GM19324 (cell line): Measurements from ENCODE around the gene GRM8.

Source experiments
- ATAC-seq: cut with Tn5 transposase; IDR thresholded peaks from one replicate; pipeline ENCODE4 v1.9.1; 2021; ENCODE audit warnings: mild to moderate bottlenecking, moderate library complexity; ENCODE audit not compliant: unreplicated experiment, low FRiP score

Gene GRM8

DNA sequence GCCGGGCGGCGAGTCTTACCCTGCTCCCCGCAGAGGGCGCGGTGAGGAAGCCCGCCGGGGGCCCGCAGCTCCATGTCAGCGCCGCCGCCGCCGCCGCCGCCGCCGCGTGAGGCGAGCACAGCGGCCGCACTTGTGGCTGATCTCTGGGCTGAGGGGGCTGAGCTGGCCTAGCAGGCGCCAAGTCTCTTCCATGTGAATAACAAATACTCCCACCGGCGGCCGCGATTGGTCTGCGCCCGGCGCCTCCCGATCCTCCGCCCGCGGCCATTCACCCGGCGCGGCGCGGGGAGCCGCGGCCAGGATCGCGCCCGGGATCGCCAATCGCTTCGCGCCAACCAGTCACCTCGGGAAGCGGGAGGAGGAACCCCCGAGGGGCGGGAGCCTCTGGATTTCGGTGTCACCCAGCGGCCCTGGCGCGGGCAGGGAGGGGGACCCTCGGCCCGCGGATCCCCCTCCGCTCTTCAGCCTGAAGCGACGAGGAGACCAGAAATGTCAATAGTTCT lies at the start of gene GRM8:
Gene GRM8 (minus strand): TSS at position 164 of the 503 bp plus-strand sequence.
- ATAC-seq, result peak; percentile 34

DNA sequence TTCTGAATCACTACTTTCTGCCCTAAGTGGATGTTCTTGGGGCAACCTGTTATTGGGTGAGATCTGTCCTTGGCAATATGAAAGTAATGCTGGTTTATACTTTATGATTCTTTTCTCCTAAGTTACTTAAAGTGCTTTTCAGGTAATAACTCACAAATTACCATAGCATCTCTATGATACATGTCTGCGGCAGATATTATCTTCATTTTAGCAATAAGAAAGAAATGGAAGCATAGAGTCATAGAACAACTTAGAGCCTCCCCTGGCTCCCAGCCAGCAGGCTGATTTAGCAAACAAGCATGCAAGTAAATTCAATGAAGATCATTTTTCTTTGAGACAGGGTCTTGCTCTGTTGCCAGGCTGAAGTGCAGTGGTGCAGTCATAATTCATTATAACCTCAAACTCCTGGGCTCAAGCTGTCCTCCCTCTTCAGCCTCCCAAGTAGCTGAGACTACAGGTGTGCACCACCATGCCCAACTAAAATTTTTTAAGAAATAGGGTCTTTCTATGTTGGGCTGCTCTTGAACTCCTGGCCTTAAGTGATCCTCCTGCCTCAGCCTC lies 38.1 kb upstream of the GRM8 start:
- no peak for ATAC-seq

DNA sequence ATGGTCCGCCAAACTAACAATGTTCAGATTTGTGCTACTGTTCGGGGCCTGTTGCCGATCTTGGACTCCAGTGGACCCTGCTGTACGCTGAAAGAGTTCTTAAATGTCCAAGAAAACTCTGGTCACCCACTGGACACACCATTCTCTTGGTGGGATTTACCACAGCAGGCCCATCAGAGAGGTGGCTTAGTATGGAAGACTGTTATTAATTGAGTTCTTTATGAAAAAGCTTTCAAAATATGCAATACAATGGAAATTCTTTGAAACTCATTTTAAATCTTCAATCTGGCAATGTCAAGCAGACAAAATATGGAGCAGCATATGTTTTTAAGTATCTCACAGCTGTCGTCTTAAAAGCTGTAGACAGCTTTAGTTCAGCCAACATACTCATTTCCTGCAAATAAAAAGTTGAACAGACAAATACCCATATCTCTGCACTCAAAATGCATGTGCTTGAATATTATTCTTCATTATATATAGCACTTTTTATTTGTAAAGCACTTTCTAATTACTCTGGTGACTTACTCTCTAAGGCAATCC lies 37.4 kb upstream of the GRM8 start:
- no peak for ATAC-seq

DNA sequence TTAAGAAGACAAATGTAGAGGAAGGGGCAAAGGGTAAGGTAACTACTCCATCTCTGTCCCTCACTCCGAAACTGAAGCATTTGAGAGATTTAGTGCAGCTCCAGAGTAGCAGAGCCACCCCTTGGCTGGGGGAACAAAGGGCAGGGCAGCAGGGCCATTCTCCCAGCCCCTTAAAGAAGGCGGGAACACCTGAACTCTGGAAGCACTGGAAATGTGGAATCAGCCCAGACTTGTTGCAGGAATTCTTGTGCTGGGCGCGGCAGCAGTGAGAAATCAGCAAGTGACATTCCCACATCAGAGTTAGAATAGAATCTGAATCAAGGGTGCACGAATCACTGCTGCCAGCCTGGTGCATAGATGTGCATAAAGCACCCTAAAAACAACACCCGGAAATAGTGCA lies 34.4 kb upstream of the GRM8 start:
- ATAC-seq, result no peak

DNA sequence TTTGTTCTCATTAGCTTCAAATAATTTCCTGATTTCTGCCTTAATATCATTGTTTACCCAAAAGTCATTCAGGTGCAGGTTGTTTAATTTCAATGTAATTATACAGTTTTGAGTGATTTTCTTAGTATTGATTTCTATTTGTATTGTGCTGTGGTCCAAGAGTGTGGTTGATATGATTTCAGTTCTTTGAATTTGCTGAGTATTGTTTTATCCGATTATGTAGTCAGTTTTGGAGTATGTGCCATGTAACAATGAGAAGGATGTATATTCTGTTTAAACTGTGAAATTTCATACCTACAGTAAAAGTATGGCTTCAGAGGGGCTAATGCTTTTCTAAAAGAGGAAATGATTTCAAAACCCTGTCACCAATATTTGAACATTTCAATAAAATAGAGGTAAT lies 17.4 kb upstream of the GRM8 start:
- no peak for ATAC-seq

DNA sequence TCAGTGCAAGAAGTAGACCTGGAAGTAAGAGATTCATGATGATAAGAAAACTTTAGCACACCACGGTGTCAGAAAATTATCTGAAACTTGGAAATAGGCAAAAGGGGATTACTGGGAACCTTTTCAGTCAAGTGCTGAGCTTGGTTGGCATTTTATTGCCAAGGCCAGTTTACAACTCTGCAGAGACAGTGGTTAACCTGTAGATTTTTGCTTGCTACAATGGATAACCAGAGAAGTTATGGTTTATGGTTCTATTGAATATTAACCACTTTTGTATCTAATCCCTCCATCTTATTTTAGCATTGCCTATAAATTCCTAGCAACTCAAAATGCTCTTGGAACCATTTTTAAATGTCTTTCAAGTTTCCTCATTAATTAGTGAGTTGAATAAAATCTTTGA lies 13.3 kb upstream of the GRM8 start:
- ATAC-seq, result no peak

DNA sequence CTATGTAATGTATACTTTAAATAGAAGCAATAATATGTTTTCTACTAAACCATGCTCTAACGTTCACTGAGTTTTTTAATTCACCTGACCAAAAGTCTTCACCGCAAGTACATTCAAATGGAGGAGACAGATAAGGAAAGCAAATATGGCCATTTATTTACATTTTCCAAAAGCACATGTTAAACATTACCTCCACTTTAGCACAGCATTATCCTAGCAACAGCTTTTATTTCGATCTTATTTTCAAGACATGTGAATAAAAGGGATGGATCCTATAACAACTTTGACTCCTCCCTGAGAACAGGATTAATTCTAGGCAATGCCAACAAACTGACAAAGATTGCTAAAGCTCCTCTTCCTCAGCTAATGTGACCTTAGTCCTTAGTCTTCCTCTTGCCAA lies 11.5 kb upstream of the GRM8 start:
- ATAC-seq, result no peak

DNA sequence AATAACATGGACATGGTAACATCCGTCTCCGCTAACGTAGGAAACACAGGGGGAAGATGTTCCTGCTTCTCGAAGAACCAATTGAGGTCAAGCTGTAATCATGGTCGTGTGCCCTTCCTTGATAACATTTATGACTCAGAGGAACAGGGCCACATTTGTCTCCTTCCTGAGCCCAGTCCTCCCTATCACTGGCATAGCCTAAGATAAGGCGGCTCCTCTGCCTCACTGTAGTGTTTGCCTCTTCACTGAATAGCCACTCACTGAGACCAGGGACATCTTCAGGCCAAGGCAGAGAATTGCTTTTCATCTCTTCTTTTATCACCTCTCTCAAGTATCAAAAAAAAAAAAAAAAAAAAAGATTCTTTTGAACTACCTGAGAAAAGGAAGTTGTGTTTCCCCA lies 5.4 kb upstream of the GRM8 start:
- no peak for ATAC-seq

DNA sequence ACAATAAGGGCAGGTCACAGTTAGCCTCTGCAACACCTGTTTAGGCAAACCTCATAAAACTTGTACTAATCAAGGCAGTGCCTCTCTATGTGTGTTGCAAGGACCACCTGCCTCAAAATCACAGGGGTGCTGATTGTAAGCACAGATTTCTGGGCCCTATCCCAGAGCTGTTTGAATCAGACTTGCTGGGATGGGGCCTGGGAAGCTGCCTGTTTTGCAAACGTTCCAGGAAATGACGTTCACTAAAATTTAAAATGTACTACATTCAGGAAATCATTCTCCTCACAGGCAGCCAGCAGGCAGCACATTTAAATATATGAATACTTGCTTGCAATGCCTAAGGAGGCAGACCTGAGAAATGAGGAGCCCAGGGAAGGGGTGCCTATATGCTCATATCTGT lies 4.3 kb upstream of the GRM8 start:
- no peak for ATAC-seq

DNA sequence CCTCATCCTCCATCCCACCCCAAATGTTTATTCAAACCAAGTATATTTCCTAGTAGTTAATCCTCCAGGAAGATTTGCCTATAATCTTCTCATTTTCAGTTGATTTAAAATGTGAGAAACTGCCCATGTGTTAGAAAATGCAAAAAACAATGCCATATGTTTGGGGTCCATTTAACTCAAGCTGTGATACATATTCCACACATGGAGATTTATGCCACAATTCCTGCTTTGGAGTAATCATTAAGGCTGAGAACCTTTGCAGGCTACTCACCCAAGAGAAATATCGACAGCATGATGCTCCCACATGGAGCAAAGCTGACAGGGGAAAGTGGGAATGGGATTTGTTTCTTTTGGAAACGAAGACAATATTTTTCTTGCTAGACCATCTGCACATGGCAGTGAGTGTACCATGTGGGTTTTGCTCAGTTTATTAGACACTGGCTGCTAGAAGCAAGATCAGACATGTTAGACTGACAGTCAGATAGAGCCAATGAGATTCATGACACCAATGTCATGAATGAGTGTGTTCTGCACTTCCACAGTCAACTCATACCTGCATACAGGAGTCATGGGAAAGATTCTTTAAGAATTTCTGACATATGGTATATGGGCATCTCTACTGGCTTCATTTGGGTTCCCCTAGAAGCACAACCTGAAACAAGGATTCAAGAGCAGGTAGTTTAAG lies 3.4 kb upstream of the GRM8 start:
- ATAC-seq, result no peak

DNA sequence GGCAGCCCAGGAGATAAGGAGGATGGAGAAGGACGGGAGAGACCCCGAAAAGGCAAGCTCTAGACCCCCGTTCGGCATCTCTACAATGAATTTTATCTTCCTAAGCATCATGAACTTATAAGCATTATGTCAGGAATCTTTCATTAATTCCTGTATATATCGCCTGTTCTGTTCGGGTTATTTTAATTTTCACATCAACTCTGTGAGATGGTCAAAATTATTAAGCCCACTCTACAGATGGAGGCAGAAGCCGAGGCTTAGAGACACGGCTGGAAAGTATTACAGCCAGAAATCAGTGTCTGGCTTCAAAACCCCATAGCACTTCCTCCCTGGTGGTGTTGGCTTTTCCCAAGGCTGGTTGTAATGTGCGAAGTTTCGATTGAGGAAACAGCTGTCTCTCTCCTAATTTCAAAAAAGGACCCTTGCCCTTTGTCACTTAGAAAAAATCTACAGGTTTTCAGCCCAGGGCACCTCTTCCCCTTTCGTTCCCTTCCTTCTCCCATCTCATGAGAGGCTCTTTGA lies 1.5 kb upstream of the GRM8 start:
- ATAC-seq, result no peak

DNA sequence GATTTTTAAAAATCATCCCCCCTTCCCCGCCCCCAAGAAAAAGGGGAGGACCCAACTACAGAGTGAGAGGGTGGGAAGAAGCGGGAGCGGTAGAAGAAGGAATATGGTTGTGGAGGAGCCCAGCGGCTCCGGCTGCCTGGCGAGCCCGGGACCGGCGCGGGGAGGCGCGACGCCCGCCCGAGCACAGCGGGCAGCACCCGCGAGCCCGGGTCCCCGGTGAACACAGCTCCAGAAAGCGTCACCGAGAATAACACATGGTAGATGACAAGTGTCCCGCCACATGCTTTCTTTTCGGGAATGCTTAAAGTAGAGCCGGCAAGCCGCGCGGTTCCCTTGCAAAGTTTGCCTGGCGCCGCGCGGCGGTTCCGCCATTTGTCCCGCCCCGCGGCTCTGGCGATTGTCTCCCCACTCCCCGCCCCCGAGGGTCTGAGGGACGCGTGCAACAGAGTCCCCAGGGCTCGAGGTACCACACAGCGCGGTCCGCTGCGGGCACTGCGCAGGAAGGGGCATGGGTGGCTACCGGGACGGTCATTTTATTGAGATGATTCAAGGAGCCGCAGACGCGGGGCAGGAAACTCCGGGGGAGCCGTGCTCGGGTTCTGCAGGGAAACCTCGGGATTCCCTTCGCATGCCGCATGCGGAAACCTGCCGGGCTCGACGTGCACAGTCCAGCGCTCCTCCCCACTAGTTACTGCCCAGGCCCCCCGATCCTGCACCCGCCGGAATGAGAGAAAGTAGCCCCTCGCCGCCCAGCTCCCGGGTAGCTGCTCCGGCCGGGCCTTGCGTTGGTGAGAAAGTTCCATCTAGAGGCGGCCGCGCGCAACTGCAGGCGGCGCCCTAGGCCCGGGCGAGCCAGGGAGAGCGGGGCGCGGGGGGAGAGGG lies 781 bp upstream of the GRM8 start:
- ATAC-seq, result peak; percentile 84

DNA sequence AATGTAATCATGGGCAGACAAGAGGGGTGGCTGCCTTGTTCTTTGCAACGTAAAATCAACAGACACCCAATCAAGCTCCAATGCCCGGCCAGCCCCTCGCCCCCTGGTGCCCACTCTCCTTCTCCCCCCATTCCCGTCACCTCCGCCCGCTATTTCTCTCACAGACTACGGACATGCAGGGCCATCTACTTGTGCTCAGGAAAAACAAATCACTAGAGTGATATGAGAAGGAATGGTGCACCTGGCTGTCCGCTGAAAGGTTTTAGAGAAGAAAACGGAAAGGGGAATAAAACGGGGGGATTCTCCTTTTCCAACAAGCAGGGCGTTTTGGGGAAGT lies 396 bp downstream of the GRM8 start:
- no peak for ATAC-seq

DNA sequence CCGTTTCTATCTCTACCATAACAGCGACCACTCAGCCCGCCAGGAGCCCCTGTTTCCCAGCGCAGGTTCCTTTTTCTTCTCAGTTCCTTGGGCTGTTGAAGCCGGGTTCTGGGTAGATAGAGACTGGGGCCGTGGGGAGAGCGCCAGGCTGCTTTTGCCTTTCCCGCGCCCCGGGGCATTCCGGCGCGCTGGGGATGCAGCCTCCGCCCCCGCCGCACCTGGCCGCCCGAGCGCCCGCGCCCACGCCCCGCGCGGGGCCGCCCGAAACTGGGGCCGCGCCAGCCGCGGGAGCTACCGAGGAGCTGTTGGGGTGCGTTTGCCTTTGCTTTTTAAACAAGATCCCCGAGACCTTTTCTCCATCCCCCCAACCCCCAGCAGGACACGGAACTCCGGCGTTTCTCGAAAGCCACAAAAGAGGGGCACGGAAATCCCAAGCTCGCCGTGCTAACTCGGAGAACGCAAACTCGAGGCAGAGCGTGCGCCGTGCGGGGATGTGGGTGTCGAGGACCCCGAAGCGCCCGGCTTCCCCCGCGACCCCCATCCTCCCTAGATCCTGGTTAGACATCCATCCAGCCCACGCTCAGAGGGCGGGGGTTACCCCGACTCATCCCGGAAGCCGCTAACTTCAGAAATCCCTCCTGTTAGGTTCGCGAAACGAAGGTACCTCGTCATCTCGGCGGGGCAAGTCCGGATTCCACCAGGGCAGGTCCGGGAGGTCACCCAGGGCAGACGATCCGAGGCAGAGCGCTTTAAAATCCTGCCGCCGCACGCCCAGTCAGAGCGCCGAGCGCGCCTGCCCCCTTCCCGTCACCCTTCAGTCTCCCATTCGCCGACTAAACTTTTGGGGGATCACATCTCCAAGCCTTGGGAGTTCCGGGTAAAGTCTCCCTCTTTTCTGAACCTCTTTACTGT lies 1.0 kb downstream of the GRM8 start:
- ATAC-seq, result no peak

DNA sequence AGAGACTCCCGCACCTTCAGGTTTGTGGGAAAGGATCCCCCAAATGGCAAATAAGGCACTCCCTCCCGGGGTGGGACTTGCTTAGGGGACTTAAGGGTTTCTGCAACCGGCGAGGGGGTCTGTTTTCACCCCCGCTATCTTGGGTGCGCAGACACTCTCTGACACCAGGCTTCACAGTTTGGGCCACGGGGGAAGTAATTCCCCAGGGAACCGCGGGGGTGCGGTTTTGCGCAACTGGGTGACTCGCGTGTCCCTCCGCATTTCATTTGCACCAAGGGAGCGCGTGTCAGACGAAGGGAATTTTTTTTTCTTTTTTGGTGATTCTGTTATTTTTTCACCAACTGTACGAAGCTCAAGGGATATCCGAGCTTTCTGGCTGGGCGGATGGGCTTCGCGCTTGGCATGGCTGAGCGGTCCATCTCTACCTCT lies 1.7 kb downstream of the GRM8 start:
- no peak for ATAC-seq

DNA sequence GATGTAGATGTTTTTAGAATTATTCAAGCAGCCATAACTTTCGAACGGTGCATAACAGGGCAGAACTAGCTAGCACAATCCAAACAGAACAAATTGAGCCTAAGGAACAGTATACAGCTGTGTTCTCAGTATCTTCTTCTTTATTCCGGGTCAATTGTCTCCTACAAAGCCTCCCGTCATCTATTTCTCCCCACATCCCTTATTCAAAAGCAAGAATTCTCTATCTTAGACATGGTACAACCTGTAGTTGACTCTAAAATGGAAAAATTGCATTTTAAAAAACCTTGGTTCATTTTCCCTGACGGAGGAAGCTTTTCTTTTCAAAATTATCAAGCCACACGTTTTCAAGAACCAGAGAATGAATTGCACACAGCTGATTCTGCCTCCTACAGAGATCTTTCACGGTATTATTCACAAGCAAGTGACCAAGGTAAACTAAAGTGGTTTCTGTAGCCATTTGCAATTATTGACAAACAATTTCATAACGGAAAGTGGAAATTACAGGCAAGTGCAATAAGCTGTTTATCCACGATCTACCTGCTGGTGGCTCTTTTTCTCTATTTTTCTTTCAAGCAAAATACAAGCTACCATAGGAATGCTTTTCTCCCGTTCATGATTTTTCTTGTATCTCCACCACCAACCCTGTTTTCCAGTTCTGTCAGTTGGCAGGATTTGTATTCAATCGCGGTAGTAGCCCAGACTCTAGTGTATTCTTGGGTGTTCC lies 2.3 kb downstream of the GRM8 start:
- no peak for ATAC-seq

DNA sequence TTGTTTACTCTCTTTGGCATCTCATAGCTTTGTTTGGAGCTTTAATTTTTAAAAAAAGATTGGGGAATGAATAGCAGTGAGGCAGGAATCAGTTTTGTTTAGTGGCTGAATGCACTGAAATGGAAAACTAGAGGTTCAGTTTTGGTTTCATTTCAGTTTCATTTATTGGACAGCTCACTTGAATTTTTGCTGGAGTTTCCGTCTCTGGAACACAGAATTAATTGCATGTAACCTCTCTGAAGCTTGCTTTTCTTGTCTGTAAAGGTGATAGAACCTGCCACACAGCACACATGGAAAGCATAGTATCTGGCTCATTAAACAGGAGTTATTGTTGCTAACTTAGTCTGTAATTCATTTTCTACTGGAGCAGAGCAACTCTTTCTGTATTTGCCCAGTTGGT lies 7.1 kb downstream of the GRM8 start:
- no peak for ATAC-seq

DNA sequence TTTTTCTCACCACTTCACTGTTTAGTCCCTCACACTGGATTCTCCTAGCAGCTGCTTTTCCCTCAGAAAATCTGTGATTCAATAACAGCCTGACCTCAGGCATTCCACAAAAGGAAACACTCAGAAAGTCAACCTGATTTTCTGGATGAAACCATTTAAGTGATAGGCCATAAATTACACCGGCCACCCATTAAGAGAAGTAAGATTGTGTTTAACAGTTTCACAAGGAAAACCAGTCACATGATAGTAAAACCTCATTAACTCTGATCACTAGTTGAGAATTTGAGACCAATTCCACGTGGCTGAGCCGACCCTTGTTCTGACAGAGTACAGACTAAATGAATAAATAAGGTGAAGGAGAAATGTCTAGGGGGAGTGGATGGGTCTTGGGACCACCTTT lies 7.7 kb downstream of the GRM8 start:
- no peak for ATAC-seq

DNA sequence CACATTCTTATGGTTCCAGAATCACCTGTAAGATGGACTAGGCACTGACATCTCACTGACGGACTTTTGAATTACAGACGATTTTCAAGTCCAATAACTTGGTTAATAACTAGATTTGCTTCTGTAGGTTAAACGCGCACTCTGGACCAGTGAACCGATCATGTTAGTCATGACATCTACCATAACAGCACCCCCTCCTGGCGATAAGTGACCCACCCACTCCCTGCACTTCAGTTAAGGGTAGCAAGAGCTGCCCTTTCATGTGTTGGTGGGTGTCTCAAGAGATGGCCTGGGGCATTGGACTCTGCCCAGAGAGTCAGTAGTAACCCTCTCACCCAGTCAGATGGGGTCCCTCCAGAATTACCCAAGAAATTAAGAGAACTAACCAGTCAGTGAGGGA lies 12.9 kb downstream of the GRM8 start:
- ATAC-seq, result no peak
